Panc1 (cell line): Measurements from ENCODE around the gene SDS. TPM values are rescaled to one million over a fixed set of nuclear protein-coding genes. Genes with fewer than 3 reads are reported as not detected.

Experiments used
- ATAC-seq: fragments of 200-7000 bp; cut with Tn5 transposase; 2 replicates; pipeline ENCODE4 v1.9.1; 2020; ENCODE audit warnings: mild to moderate bottlenecking, moderate library complexity
- BruUV-seq: library from RNA; stranded (reverse); fragments of 400-500 nt; replicated peaks from 2 replicates; lab custom pipeline; 2021; lab: Mats Ljungman, UMichigan
- CTCF ChIA-PET: fragments of 300-600 bp; sonication (Branson Sonifier 250); formaldehyde crosslinking; loops from one replicate; lab custom pipeline; 2022; ENCODE audit warnings: antibody characterized with exemption; lab: Charles Lee
- POLR2A ChIA-PET: fragments of 300-600 bp; sonication (Branson Sonifier 250); formaldehyde crosslinking; loops from one replicate; lab custom pipeline; 2022; ENCODE audit warnings: antibody characterized with exemption; lab: Charles Lee
- DNase-seq: peaks from one replicate; pipeline ENCODE4 v3.0.0-alpha.2; 2010; ENCODE audit warnings: low read depth, low spot score
- H3K27ac ChIP-seq: 2 replicates; pipeline ENCODE4 v1.5.1; 2011; ENCODE audit warnings: mild to moderate bottlenecking, low read length, inconsistent platforms
- H3K27me3 ChIP-seq: fragments of 200-500 bp; sonication (Bioruptor generic); 2 replicates; pipeline ENCODE4 v1.6.0; 2014; ENCODE audit warnings: low read length, inconsistent platforms; ENCODE audit not compliant: control insufficient read depth, insufficient read depth
- H3K36me3 ChIP-seq: fragments of 200-500 bp; sonication (Bioruptor generic); 2 replicates; pipeline ENCODE4 v1.5.1; 2014; ENCODE audit warnings: inconsistent platforms, mild to moderate bottlenecking, low read length, moderate library complexity; ENCODE audit not compliant: control insufficient read depth, insufficient read depth
- H3K4me1 ChIP-seq: 2 replicates; pipeline ENCODE4 v1.5.1; 2011; ENCODE audit warnings: inconsistent platforms, mild to moderate bottlenecking, low read length, moderate library complexity; ENCODE audit not compliant: control insufficient read depth, insufficient read depth
- H3K4me3 ChIP-seq, 2 experiments: 2 replicates each; pipeline ENCODE4 v1.5.1; 2011 to 2012; ENCODE audit warnings: low read depth in 2 of 2, low read length in 2 of 2, mild to moderate bottlenecking in 2 of 2, inconsistent platforms in 1 of 2, moderate library complexity in 1 of 2
- H3K9me3 ChIP-seq: fragments of 200-500 bp; sonication (Bioruptor generic); 2 replicates; pipeline ENCODE4 v1.5.1; 2014; ENCODE audit warnings: low read depth, mild to moderate bottlenecking, inconsistent platforms, low read length, moderate library complexity; ENCODE audit not compliant: control insufficient read depth, insufficient read depth
- POLR2AphosphoS5 ChIP-seq: IDR thresholded peaks from 2 replicates; pipeline ENCODE4 v1.6.1; 2012; ENCODE audit warnings: mild to moderate bottlenecking, low read depth, low read length, moderate library complexity
- REST ChIP-seq, 2 experiments: IDR thresholded peaks; 2 replicates each; pipeline ENCODE4 v1.6.1; 2011 to 2012; ENCODE audit warnings: low read depth in 2 of 2, control low read depth in 1 of 2, low read length in 1 of 2, mild to moderate bottlenecking in 1 of 2, moderate library complexity in 1 of 2; ENCODE audit not compliant: insufficient read depth in 1 of 2
- SIN3A ChIP-seq: IDR thresholded peaks from 2 replicates; pipeline ENCODE4 v1.6.1; 2012; ENCODE audit warnings: low read depth, mild to moderate bottlenecking, low read length, moderate library complexity, borderline replicate concordance; ENCODE audit not compliant: insufficient read depth
- TCF7L2 ChIP-seq: IDR thresholded peaks from 2 replicates; pipeline ENCODE4 v1.6.1; 2011; ENCODE audit warnings: mild to moderate bottlenecking, low read depth, low read length, inconsistent platforms
- in situ Hi-C: cut with HindIII; loops from 2 replicates; pipeline ENCODE4 v1.10.0; 2016; ENCODE audit warnings: low sequenced_read_pairs, low pct_unique_long_range_greater_than_20kb
- intact Hi-C: fragments of 100-400 bp; cut with micrococcal nuclease; formaldehyde crosslinking; loops from one replicate; pipeline ENCODE4 v1.10.0; 2022; ENCODE audit not compliant: unreplicated experiment
- total RNA-seq: library from RNA; stranded (reverse); gene quantifications from one replicate; pipeline ENCODE4 v1.2.1, GENCODE V29; 2021; ENCODE audit not compliant: unreplicated experiment
- TF ChIP-seq, protein P1 (sequence below): fragments of 450-650 bp; IDR thresholded peaks from 2 replicates; pipeline ENCODE4 v1.5.1; 2017; ENCODE audit warnings: mild to moderate bottlenecking

The SDS gene
- total RNA-seq, 1 experiment from 2014 or later = 0.15 TPM

DNA sequence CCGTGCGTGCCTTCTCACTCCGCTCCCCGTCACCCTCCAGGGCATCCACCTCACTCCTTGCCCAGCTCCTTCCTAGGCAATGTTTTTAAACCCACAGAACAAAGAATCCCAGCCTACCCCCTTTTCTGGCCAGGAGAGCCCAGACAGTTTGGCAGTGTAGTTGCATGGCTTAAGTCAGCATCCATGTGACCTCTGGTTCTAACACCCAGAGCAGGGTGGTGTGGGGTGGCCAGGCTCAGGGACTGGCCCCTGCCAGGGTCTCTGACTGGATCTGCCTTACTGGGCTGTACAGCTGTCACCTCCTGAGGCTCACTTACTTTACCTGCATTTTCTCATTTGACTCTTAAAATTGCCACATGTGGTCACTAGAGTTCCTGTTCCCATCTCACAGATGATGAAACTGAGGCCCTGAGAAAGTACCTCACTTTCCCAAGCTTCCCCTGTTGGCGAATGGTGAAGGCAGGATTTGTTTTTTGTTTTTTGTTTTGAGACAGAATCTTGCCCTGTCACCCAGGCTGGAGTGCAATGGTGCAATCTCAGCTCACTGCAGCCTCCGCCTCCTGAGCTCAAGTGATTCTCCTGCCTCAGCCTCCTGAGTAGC, 18.3 kb downstream of the SDS start:
- H3K27ac ChIP-seq = no peak overlapping the region
- no TSS peak for BruUV-seq
- in situ Hi-C loops = no loop called here
- H3K27me3 ChIP-seq = no peaks in the 10 kb centered on the region
- TF ChIP-seq TCF7L2 (no peak), REST (IDR thresholded peaks at IDR 0.05; ENCODE audit: insufficient read depth in 1 of 2, low read depth in 2 of 2, low read length in 1 of 2) (no peak), SIN3A (no peak)
- DNase-seq = no peak
- POLR2A ChIA-PET = no interaction called here
- peak; percentile 58; the same call in 1 of the 2 replicates for ATAC-seq
- CTCF ChIA-PET = no interaction called here
- no peaks in the 10 kb centered on the region for H3K4me1 ChIP-seq
- no peaks in the 10 kb centered on the region for H3K9me3 ChIP-seq
- H3K4me3 ChIP-seq = no peak overlapping the region
- H3K36me3 ChIP-seq = no peaks in the 10 kb centered on the region
- intact Hi-C loops = no loop called here

GRCh38 chr12:113384778-113385177, 18.9 kb downstream of the SDS start:
- CTCF ChIA-PET = no interaction called here
- TF ChIP-seq POLR2AphosphoS5 = no peak
- TF ChIP-seq, protein P1, sequence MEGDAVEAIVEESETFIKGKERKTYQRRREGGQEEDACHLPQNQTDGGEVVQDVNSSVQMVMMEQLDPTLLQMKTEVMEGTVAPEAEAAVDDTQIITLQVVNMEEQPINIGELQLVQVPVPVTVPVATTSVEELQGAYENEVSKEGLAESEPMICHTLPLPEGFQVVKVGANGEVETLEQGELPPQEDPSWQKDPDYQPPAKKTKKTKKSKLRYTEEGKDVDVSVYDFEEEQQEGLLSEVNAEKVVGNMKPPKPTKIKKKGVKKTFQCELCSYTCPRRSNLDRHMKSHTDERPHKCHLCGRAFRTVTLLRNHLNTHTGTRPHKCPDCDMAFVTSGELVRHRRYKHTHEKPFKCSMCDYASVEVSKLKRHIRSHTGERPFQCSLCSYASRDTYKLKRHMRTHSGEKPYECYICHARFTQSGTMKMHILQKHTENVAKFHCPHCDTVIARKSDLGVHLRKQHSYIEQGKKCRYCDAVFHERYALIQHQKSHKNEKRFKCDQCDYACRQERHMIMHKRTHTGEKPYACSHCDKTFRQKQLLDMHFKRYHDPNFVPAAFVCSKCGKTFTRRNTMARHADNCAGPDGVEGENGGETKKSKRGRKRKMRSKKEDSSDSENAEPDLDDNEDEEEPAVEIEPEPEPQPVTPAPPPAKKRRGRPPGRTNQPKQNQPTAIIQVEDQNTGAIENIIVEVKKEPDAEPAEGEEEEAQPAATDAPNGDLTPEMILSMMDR = no peak
- H3K4me1 ChIP-seq = no peaks in the 10 kb centered on the region

GRCh38 chr12:113382206-113382605, 21.5 kb downstream of the SDS start:
- in situ Hi-C loops = no loop called here
- H3K9me3 ChIP-seq = no peaks in the 10 kb centered on the region
- H3K4me3 ChIP-seq = no peak overlapping the region
- CTCF ChIA-PET = no interaction called here
- H3K27me3 ChIP-seq = no peaks in the 10 kb centered on the region
- ATAC-seq (no peak), DNase-seq (no peak)
- H3K4me1 ChIP-seq = no peaks in the 10 kb centered on the region
- intact Hi-C loops = no loop called here
- POLR2A ChIA-PET = no interaction called here
- BruUV-seq = no TSS peak
- no peak overlapping the region for H3K27ac ChIP-seq
- H3K36me3 ChIP-seq = no peaks in the 10 kb centered on the region
- TF ChIP-seq POLR2AphosphoS5 (no peak), SIN3A (no peak), TCF7L2 (no peak)
- TF ChIP-seq, protein P1 = no peak

More at GRCh38 chr12:113384778-113385177, 18.9 kb downstream of the SDS start:
- Histone ChIP-seq H3K9me3 (no peaks in the 10 kb centered on the region), H3K27me3 (no peaks in the 10 kb centered on the region), H3K27ac (no peak overlapping the region), H3K4me3 (no peak overlapping the region), H3K36me3 (no peaks in the 10 kb centered on the region)
- in situ Hi-C loops (no loop called here), intact Hi-C loops (no loop called here)
- DNase-seq (no peak), ATAC-seq (no peak)
- POLR2A ChIA-PET = interaction anchor here (0.6 kb wide), 1 partner anchor 38 kb away, joined by 3 read pairs; no protein-coding TSS in a partner anchor
- no TSS peak for BruUV-seq
